Esophagus squamous epithelium (tissue), 5 donors: ENCODE data around the gene FER1L5. TPM values are rescaled to one million over a fixed set of nuclear protein-coding genes. Genes with fewer than 3 reads are reported as not detected.
A peak's percentile ranks its signal among the peaks of the same experiment; 100 is the strongest.
"Not testable (repeated sequence)": the region's sequence is repeated elsewhere in the genome, so short reads cannot be mapped to it uniquely, and the experiment has no call there.

Experiments
- DNase-seq: peaks from one replicate; lab custom pipeline; 2025; lab: John Stamatoyannopoulos, UW
- H3K27ac ChIP-seq, 4 donors: fragments of 200-600 bp; sonication (generic); one replicate each; pipeline ENCODE4 v1.5.1; 2016 to 2019; ENCODE audit warnings: mild to moderate bottlenecking in 1 of 4
- H3K27me3 ChIP-seq, 4 donors: fragments of 200-600 bp; sonication (generic); 1 replicate in 3 of 4; 2 replicates in 1 of 4; pipeline versions ENCODE4 v1.5.1 to v1.6.0; 2017 to 2021; ENCODE audit warnings: antibody characterized with exemption in 1 of 4
- H3K36me3 ChIP-seq, 3 donors: fragments of 200-600 bp; sonication (generic); one replicate each; pipeline ENCODE4 v1.5.1; 2016 to 2019
- H3K4me1 ChIP-seq, 3 donors: fragments of 200-600 bp; sonication (generic); one replicate each; pipeline ENCODE4 v1.5.1; 2017 to 2019
- H3K4me3 ChIP-seq, 4 donors: fragments of 200-600 bp; sonication (generic); 1 replicate in 3 of 4; 2 replicates in 1 of 4; pipeline ENCODE4 v1.5.1; 2016 to 2019; ENCODE audit warnings: mild to moderate bottlenecking in 2 of 4, moderate library complexity in 1 of 4
- H3K9me3 ChIP-seq, 3 donors: fragments of 200-600 bp; sonication (generic); one replicate each; pipeline ENCODE4 v1.5.1; 2016 to 2019
- CTCF ChIP-seq, 6 experiments: fragments of 450-650 bp in 4 of 6; fragments of 200-600 bp in 2 of 6; sonication (generic) in 2 of 6; IDR thresholded peaks; one replicate each; pipeline ENCODE4 v1.5.1; 2016 to 2019; ENCODE audit warnings: antibody characterized with exemption in 6 of 6, mild to moderate bottlenecking in 4 of 6, moderate library complexity in 4 of 6
- POLR2A ChIP-seq, 4 donors: fragments of 450-650 bp; IDR thresholded peaks; one replicate each; pipeline ENCODE4 v1.6.1; 2017; ENCODE audit warnings: antibody characterized with exemption in 4 of 4, mild to moderate bottlenecking in 4 of 4, moderate library complexity in 3 of 4
- WGBS, 2 donors: methylation state at CpG; one replicate each; pipeline ENCODE4 v1.1.5; 2018; 5-methylcytosine and 5-hydroxymethylcytosine counted together
- intact Hi-C: fragments of 100-400 bp; cut with DNase I; formaldehyde crosslinking; loops from one replicate; pipeline ENCODE4 v1.15.0; 2022
- total RNA-seq, 4 donors: library from RNA; depleted of rRNA; stranded (reverse); fragments of >200 nt; gene quantifications; one replicate each; pipeline ENCODE4 v1.1.0, GENCODE V29; 2016
- donor health status: DM: yes; HTN: yes; CAD: no.

Gene FER1L5
- total RNA-seq, 4 donors from 2014 or later = 0.13 to 0.19 TPM; not detected in 2

- no peaks in the 10 kb centered on the region for H3K27me3 ChIP-seq
- H3K27ac ChIP-seq = peak overlapping the region in 2 of 4 donors; percentile 61 to 70
- H3K4me1 ChIP-seq = peaks cover 6 to 15% (median 6%) of the 10 kb centered on the region in 3 donors
- TF ChIP-seq CTCF (IDR thresholded peaks at IDR 0.05) (no peak), POLR2A (IDR thresholded peaks at IDR 0.05) (no peak)
- no peaks in the 10 kb centered on the region for H3K36me3 ChIP-seq
- no peaks in the 10 kb centered on the region for H3K9me3 ChIP-seq
- no peak overlapping the region for H3K4me3 ChIP-seq
- intact Hi-C loops = no loop called here
- WGBS, 2 donors = 82 to 83% methylated on average over 3 of the region's 3 CpGs
- DNase-seq = no peak
Observed at GRCh38 chr2:96664366-96664925, 21.9 kb downstream of the FER1L5 start.

- TF ChIP-seq POLR2A (IDR thresholded peaks at IDR 0.05) = no peak
- no peak for TF ChIP-seq CTCF (IDR thresholded peaks at IDR 0.05)
- H3K9me3 ChIP-seq = no peaks in the 10 kb centered on the region
- H3K27ac ChIP-seq = peak overlapping the region in 2 of 4 donors; percentile 61 to 70
- no peaks in the 10 kb centered on the region for H3K27me3 ChIP-seq
- peaks cover 6 to 15% (median 6%) of the 10 kb centered on the region in 3 donors for H3K4me1 ChIP-seq
- DNase-seq = no peak
- 42 to 55% methylated on average over 3 of the region's 3 CpGs for WGBS, 2 donors
- no peak overlapping the region for H3K4me3 ChIP-seq
- H3K36me3 ChIP-seq = no peaks in the 10 kb centered on the region
- intact Hi-C loops = no loop called here
Observed at GRCh38 chr2:96665083-96665569, 22.6 kb downstream of the FER1L5 start.

DNA sequence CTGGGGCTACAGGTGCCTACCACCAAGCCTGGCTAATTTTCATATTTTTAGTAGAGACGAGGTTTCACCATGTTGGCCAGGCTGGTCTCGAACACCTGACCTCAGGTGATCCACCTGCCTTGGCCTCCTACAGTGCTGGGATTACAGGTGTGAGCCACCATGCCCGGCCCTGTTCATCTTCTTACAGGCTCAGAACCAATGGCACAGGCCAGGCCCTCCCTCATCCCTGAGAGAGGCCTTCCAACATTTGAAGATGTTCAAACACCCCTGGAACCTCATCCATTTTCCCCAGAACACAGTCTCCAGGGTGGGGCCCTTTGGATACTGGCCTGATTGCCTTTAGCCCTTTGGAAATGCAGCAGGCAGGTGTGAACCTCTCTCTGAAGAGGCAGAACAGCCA lies 23.2 kb downstream of the FER1L5 start:
- H3K36me3 ChIP-seq, H3K4me3 ChIP-seq, H3K9me3 ChIP-seq, intact Hi-C loops, DNase-seq, H3K27me3 ChIP-seq: not testable (repeated sequence)
- Histone ChIP-seq H3K4me1 (peaks cover 6 to 15% (median 6%) of the 10 kb centered on the region in 3 donors), H3K27ac (peak overlapping the region in 2 of 4 donors; percentile 61 to 68)
- 86 to 91% methylated on average over 3 of the region's 3 CpGs for WGBS, 2 donors

GRCh38 chr2:96668771-96669170 lies 26.2 kb downstream of the FER1L5 start:
- TF ChIP-seq POLR2A (IDR thresholded peaks at IDR 0.05) = no peak
- TF ChIP-seq CTCF (IDR thresholded peaks at IDR 0.05) = no peak
- WGBS, 2 donors = 82 to 84% methylated on average over 6 to 11 of the region's 11 CpGs
- intact Hi-C loops = no loop called here

GRCh38 chr2:96669539-96670215 lies 27.1 kb downstream of the FER1L5 start:
- Histone ChIP-seq H3K27ac (no peak overlapping the region), H3K4me3 (no peak overlapping the region), H3K4me1 (peaks cover 6 to 15% (median 6%) of the 10 kb centered on the region in 3 donors), H3K36me3 (no peaks in the 10 kb centered on the region), H3K9me3 (no peaks in the 10 kb centered on the region), H3K27me3 (no peaks in the 10 kb centered on the region)
- no peak for DNase-seq
- TF ChIP-seq CTCF (IDR thresholded peaks at IDR 0.05) (no peak), POLR2A (IDR thresholded peaks at IDR 0.05) (no peak)
- intact Hi-C loops = no loop called here
- 42 to 53% methylated on average over 10 of the region's 15 CpGs for WGBS, 2 donors

More at GRCh38 chr2:96668771-96669170, 26.2 kb downstream of the FER1L5 start:
- Histone ChIP-seq H3K4me1 (peaks cover 6 to 15% (median 6%) of the 10 kb centered on the region in 3 donors), H3K27me3 (no peaks in the 10 kb centered on the region), H3K4me3 (no peak overlapping the region), H3K9me3 (no peaks in the 10 kb centered on the region), H3K27ac (no peak overlapping the region), H3K36me3 (no peaks in the 10 kb centered on the region)
- DNase-seq = no peak
